Epithelial cell of esophagus (primary cell): ENCODE data around the gene DGCR8.

Source experiments
- DNase-seq: peaks from one replicate; pipeline ENCODE4 v3.0.0; 2010; ENCODE audit warnings: low read depth
- H3K4me3 ChIP-seq: 2 replicates; pipeline ENCODE4 v1.5.1; 2011; ENCODE audit warnings: mild to moderate bottlenecking, low read length, control low read depth
- CTCF ChIP-seq: IDR thresholded peaks from 2 replicates; pipeline ENCODE4 v1.5.1; 2011; ENCODE audit warnings: low read depth, mild to moderate bottlenecking, low read length, control low read depth, inconsistent platforms; ENCODE audit not compliant: insufficient read depth; ENCODE audit errors: missing control alignments

Gene DGCR8

GRCh38 chr22:20057596-20058268 lies 22.3 kb upstream of the DGCR8 start:
- no peak for TF ChIP-seq CTCF
- no peak overlapping the region for H3K4me3 ChIP-seq
- no peak for DNase-seq

- DNase-seq = no peak
- TF ChIP-seq CTCF = no peak
- no peak overlapping the region for H3K4me3 ChIP-seq
These were observed 20.9 kb upstream of the DGCR8 start for GRCh38 chr22:20058989-20059770.

- no peak for DNase-seq
- H3K4me3 ChIP-seq = no peak overlapping the region
- no peak for TF ChIP-seq CTCF
These were observed 19.2 kb upstream of the DGCR8 start for GRCh38 chr22:20060700-20061480.

GRCh38 chr22:20061481-20061861 lies 18.6 kb upstream of the DGCR8 start:
- no peak overlapping the region for H3K4me3 ChIP-seq
- no peak for TF ChIP-seq CTCF
- DNase-seq = peak; percentile 86

GRCh38 chr22:20062043-20062765 lies 17.8 kb upstream of the DGCR8 start:
- TF ChIP-seq CTCF = no peak
- H3K4me3 ChIP-seq = no peak overlapping the region
- DNase-seq = no peak

GRCh38 chr22:20062766-20063083 lies 17.3 kb upstream of the DGCR8 start:
- no peak overlapping the region for H3K4me3 ChIP-seq
- no peak for TF ChIP-seq CTCF
- peak; percentile 92 for DNase-seq
